Endothelial cell of hepatic sinusoid (primary cell): ENCODE data around the gene SLC35F6.
"Not testable (repeated sequence)": the region's sequence is repeated elsewhere in the genome, so short reads cannot be mapped to it uniquely, and the experiment has no call there.

Source experiments
- in situ Hi-C: cut with HindIII; loops from 2 replicates; pipeline ENCODE4 v1.10.0; 2017; ENCODE audit warnings: low sequenced_read_pairs

The SLC35F6 gene

GRCh38 chr2:26754972-26755670 lies 9.0 kb upstream of the SLC35F6 start:
- in situ Hi-C loops, result loop anchor here (5.0 to 10.0 kb wide), 2 partner anchors 143 to 160 kb away; no protein-coding TSS in a partner anchor

- in situ Hi-C loops, result loop anchor here (5.0 to 10.0 kb wide), 2 partner anchors 144 to 162 kb away; no protein-coding TSS in a partner anchor
Observed at GRCh38 chr2:26756337-26756736, 7.7 kb upstream of the SLC35F6 start.

- in situ Hi-C loops, result loop anchor here (5.0 to 10.0 kb wide), 2 partner anchors 146 to 163 kb away; no protein-coding TSS in a partner anchor
Observed at GRCh38 chr2:26757873-26758789, 6.0 kb upstream of the SLC35F6 start.

GRCh38 chr2:26758790-26759321 lies 5.2 kb upstream of the SLC35F6 start:
- in situ Hi-C loops, result loop anchor here (5.0 to 10.0 kb wide), 2 partner anchors 147 to 164 kb away; no protein-coding TSS in a partner anchor

GRCh38 chr2:26759845-26760244 lies 4.2 kb upstream of the SLC35F6 start:
- in situ Hi-C loops, result loop anchor here (5.0 to 10.0 kb wide), 2 partner anchors 148 to 165 kb away; no protein-coding TSS in a partner anchor

GRCh38 chr2:26760991-26761390 lies 3.1 kb upstream of the SLC35F6 start:
- in situ Hi-C loops, result not testable (repeated sequence)

GRCh38 chr2:26763019-26763418 lies 1.1 kb upstream of the SLC35F6 start:
- in situ Hi-C loops, result no loop called here

- in situ Hi-C loops, result no loop called here
Observed at GRCh38 chr2:26764906-26765305, 822 bp downstream of the SLC35F6 start.

- in situ Hi-C loops, result no loop called here
Observed at GRCh38 chr2:26765475-26766200, 1.6 kb downstream of the SLC35F6 start.

- in situ Hi-C loops, result no loop called here
Observed at GRCh38 chr2:26767129-26767528, 3.0 kb downstream of the SLC35F6 start.

- in situ Hi-C loops, result no loop called here
Observed at GRCh38 chr2:26767894-26768487, 3.9 kb downstream of the SLC35F6 start.

GRCh38 chr2:26768759-26769088 lies 4.6 kb downstream of the SLC35F6 start:
- in situ Hi-C loops, result no loop called here

GRCh38 chr2:26769089-26769761 lies 5.1 kb downstream of the SLC35F6 start:
- in situ Hi-C loops, result no loop called here

GRCh38 chr2:26770986-26771586 lies 7.0 kb downstream of the SLC35F6 start:
- in situ Hi-C loops, result no loop called here

- in situ Hi-C loops, result no loop called here
Observed at GRCh38 chr2:26772064-26773001, 8.2 kb downstream of the SLC35F6 start.

- in situ Hi-C loops, result no loop called here
Observed at GRCh38 chr2:26776195-26776800, 12.2 kb downstream of the SLC35F6 start.

- in situ Hi-C loops, result no loop called here
Observed at GRCh38 chr2:26778098-26778497, 14.0 kb downstream of the SLC35F6 start.

- in situ Hi-C loops, result no loop called here
Observed at GRCh38 chr2:26778507-26778906, 14.4 kb downstream of the SLC35F6 start.
